CD4-positive, alpha-beta T cell (primary cell): ENCODE data around the gene MT2A. TPM values are rescaled to one million over a fixed set of nuclear protein-coding genes. Genes with fewer than 3 reads are reported as not detected.
A peak's percentile ranks its signal among the peaks of the same experiment; 100 is the strongest.

Source experiments
- ATAC-seq: fragments of 200-7000 bp; cut with Tn5 transposase; one replicate; pipeline ENCODE4 v1.10.0; 2022; ENCODE audit warnings: mild to moderate bottlenecking; ENCODE audit not compliant: poor library complexity
- CTCF ChIA-PET: fragments of 350-600 bp; sonication (Branson Sonifier 250); formaldehyde crosslinking; loops from one replicate; lab custom pipeline; 2021; ENCODE audit warnings: antibody characterized with exemption, inconsistent platforms; lab: Charles Lee
- POLR2A ChIA-PET: fragments of 350-600 bp; sonication (Branson Sonifier 250); formaldehyde crosslinking; loops from one replicate; lab custom pipeline; 2021; ENCODE audit warnings: antibody characterized with exemption, inconsistent platforms; lab: Charles Lee
- DNase-seq, 14 experiments: peaks; one replicate each; pipeline ENCODE4 v3.0.0-alpha.2; 2013 to 2020; ENCODE audit warnings: mixed read lengths in 2 of 14
- H3K27ac ChIP-seq, 2 donors: one replicate each; pipeline versions ENCODE4 v1.5.1 to v1.7.0; 2013; ENCODE audit warnings: low read length in 2 of 2, low read depth in 1 of 2, mild to moderate bottlenecking in 1 of 2
- H3K27me3 ChIP-seq, 2 experiments: 1 replicate in 1 of 2; 2 replicates in 1 of 2; pipeline versions ENCODE4 v1.6.1 to v1.7.0; 2013; ENCODE audit warnings: low read length in 2 of 2, control low read depth in 1 of 2, mild to moderate bottlenecking in 1 of 2, moderate library complexity in 1 of 2; ENCODE audit not compliant: insufficient read depth in 2 of 2, control insufficient read depth in 1 of 2
- H3K36me3 ChIP-seq: one replicate; pipeline ENCODE4 v1.6.1; 2013; ENCODE audit warnings: low read length, control low read depth; ENCODE audit not compliant: insufficient read depth
- H3K4me1 ChIP-seq: one replicate; pipeline ENCODE4 v1.6.1; 2013; ENCODE audit warnings: low read length, control low read depth; ENCODE audit not compliant: insufficient read depth
- H3K4me3 ChIP-seq: one replicate; pipeline ENCODE4 v1.5.1; 2013; ENCODE audit warnings: mild to moderate bottlenecking, low read length, moderate library complexity
- H3K9me3 ChIP-seq, 2 experiments: 1 replicate in 1 of 2; 2 replicates in 1 of 2; pipeline versions ENCODE4 v1.6.1 to v1.7.0; 2013; ENCODE audit warnings: low read length in 2 of 2, mild to moderate bottlenecking in 2 of 2, control low read depth in 1 of 2, moderate library complexity in 1 of 2; ENCODE audit not compliant: control insufficient read depth in 1 of 2, insufficient read depth in 1 of 2
- H3K27ac Mint-ChIP-seq: one replicate; pipeline ENCODE4 v1.8.0; 2020; ENCODE audit warnings: mixed read lengths
- H3K27me3 Mint-ChIP-seq: one replicate; pipeline ENCODE4 v1.8.0; 2021; ENCODE audit warnings: mixed read lengths
- H3K36me3 Mint-ChIP-seq: one replicate; pipeline ENCODE4 v1.8.0; 2021; ENCODE audit warnings: low read depth, mixed read lengths
- H3K4me1 Mint-ChIP-seq: one replicate; pipeline ENCODE4 v1.8.0; 2021; ENCODE audit warnings: low read depth, mixed read lengths
- H3K4me3 Mint-ChIP-seq: one replicate; pipeline ENCODE4 v1.8.0; 2020; ENCODE audit warnings: mild to moderate bottlenecking, mixed read lengths
- H3K9me3 Mint-ChIP-seq: one replicate; pipeline ENCODE4 v1.8.0; 2020; ENCODE audit warnings: mixed read lengths
- intact Hi-C, 2 experiments: fragments of 100-400 bp; cut with DNase I in 1 of 2; cut with micrococcal nuclease in 1 of 2; formaldehyde crosslinking; loops; one replicate each; pipeline versions ENCODE4 v1.15.1 to v1.9.0; 2023 to 2025; cut with DNase I, micrococcal nuclease
- total RNA-seq, 174 experiments: library from RNA in 2 of 174; stranded (reverse) in 2 of 174; gene quantifications; one replicate each; pipeline ENCODE4 v1.2.3 and lab custom pipeline; 2021 to 2026
- TF ChIP-seq, protein P1 (sequence below): fragments of 200-600 bp; IDR thresholded peaks from one replicate; pipeline ENCODE4 v1.8.0; 2022; ENCODE audit warnings: antibody characterized with exemption, mild to moderate bottlenecking

MT2A gene
- total RNA-seq, 2 experiments from 2014 or later, result 47.1 to 50.8 TPM

- intact Hi-C loops, result no loop called here
- Histone ChIP-seq H3K9me3 (peaks cover 0 to 13% of the 10 kb centered on the region in 2 experiments), H3K4me1 (peaks cover 42% of the 10 kb centered on the region), H3K4me3 (no peak overlapping the region), H3K27ac (no peak overlapping the region), H3K36me3 (no peaks in the 10 kb centered on the region), H3K27me3 (peaks cover 60 to 70% of the 10 kb centered on the region in 2 experiments)
- Mint-ChIP-seq H3K4me3 (peak overlapping the region; percentile 60), H3K9me3 (no peaks in the 10 kb centered on the region), H3K27ac (no peak overlapping the region), H3K36me3 (no peaks in the 10 kb centered on the region), H3K4me1 (peaks cover 50% of the 10 kb centered on the region), H3K27me3 (peaks cover 93% of the 10 kb centered on the region)
- POLR2A ChIA-PET, result no interaction called here
- CTCF ChIA-PET, result no interaction called here
- no peak for ATAC-seq
- DNase-seq, result no peak
- TF ChIP-seq, protein P1, sequence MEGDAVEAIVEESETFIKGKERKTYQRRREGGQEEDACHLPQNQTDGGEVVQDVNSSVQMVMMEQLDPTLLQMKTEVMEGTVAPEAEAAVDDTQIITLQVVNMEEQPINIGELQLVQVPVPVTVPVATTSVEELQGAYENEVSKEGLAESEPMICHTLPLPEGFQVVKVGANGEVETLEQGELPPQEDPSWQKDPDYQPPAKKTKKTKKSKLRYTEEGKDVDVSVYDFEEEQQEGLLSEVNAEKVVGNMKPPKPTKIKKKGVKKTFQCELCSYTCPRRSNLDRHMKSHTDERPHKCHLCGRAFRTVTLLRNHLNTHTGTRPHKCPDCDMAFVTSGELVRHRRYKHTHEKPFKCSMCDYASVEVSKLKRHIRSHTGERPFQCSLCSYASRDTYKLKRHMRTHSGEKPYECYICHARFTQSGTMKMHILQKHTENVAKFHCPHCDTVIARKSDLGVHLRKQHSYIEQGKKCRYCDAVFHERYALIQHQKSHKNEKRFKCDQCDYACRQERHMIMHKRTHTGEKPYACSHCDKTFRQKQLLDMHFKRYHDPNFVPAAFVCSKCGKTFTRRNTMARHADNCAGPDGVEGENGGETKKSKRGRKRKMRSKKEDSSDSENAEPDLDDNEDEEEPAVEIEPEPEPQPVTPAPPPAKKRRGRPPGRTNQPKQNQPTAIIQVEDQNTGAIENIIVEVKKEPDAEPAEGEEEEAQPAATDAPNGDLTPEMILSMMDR, result no peak
Observed at GRCh38 chr16:56632848-56633365, 24.5 kb downstream of the MT2A start.

DNA sequence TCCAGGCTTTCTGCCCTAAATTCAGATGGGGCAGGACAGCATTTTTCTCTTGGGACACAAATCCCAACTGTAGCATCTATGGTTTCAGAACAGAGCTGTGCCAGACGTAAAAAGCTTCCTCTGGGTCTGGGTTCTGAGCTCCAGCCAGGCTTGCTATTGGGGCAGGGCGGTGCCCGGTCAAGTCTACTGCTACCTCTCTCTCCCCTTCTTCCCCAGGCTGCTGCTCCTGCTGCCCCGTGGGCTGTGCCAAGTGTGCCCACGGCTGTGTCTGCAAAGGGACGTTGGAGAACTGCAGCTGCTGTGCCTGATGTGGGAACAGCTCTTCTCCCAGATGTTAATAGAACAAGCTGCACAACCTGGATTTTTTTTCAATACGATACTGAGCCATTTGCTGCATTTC is 25.2 kb downstream of the MT2A start:
- ATAC-seq, result no peak
- peaks cover 0 to 13% of the 10 kb centered on the region in 2 experiments for H3K9me3 ChIP-seq
- POLR2A ChIA-PET, result no interaction called here
- H3K4me3 ChIP-seq, result no peak overlapping the region
- no peaks in the 10 kb centered on the region for H3K36me3 Mint-ChIP-seq
- H3K27ac ChIP-seq, result no peak overlapping the region
- H3K27me3 Mint-ChIP-seq, result peaks cover 95% of the 10 kb centered on the region
- no peaks in the 10 kb centered on the region for H3K9me3 Mint-ChIP-seq
- H3K27me3 ChIP-seq, result peaks cover 63 to 77% of the 10 kb centered on the region in 2 experiments
- H3K4me3 Mint-ChIP-seq, result no peak overlapping the region
- no peaks in the 10 kb centered on the region for H3K36me3 ChIP-seq
- CTCF ChIA-PET, result no interaction called here
- intact Hi-C loops, result no loop called here
- H3K4me1 Mint-ChIP-seq, result peaks cover 53% of the 10 kb centered on the region
- H3K27ac Mint-ChIP-seq, result no peak overlapping the region
- TF ChIP-seq, protein P1, result no peak
- no peak for DNase-seq
- peaks cover 48% of the 10 kb centered on the region for H3K4me1 ChIP-seq

DNA sequence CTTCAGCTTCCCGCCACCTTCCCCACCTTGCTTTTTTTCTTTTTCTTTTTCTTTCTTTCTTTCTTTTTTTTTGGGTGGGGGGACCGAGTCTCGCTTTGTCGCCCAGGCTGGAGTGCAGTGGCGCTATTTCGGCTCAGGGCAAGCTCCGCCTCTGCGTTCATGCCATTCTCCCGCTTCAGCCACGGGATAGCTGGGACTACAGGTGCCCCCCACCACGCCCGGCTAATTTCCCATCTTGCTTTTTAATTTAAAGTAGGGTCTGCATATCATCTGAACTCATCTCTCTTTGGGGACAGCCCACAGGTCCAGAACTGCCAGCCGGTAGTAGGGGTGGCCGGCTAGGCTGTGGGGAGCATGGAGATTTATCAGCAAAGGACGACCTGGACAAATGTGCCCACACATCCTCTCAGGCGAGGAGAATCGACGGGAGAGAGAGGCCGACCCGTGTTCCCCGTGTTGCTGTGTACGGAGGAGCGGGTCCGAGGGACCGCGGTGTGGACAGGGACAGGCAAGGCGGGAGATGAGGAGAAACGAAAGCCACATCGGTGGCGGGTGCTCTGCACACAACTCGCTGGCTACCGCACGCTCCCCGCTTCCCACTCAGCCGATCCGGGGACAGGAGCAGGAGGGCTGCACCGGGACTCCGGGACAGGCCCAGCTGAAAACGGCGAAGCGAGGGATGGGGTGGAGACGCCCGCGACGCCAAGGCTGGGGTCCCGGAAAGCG is 26.5 kb downstream of the MT2A start:
- peaks cover 0 to 13% of the 10 kb centered on the region in 2 experiments for H3K9me3 ChIP-seq
- peaks cover 56% of the 10 kb centered on the region for H3K4me1 Mint-ChIP-seq
- TF ChIP-seq, protein P1, result no peak
- H3K4me3 Mint-ChIP-seq, result peak overlapping the region; percentile 74
- no peak overlapping the region for H3K27ac Mint-ChIP-seq
- no peak for ATAC-seq
- DNase-seq, result no peak
- H3K4me3 ChIP-seq, result peak overlapping the region; percentile 19
- peaks cover 76 to 90% of the 10 kb centered on the region in 2 experiments for H3K27me3 ChIP-seq
- CTCF ChIA-PET, result no interaction called here
- peaks cover 49% of the 10 kb centered on the region for H3K4me1 ChIP-seq
- intact Hi-C loops, result no loop called here
- peaks cover 95% of the 10 kb centered on the region for H3K27me3 Mint-ChIP-seq
- H3K27ac ChIP-seq, result no peak overlapping the region
- no peaks in the 10 kb centered on the region for H3K36me3 ChIP-seq
- H3K36me3 Mint-ChIP-seq, result no peaks in the 10 kb centered on the region
- POLR2A ChIA-PET, result no interaction called here
- H3K9me3 Mint-ChIP-seq, result no peaks in the 10 kb centered on the region
